RWPE2 (cell line): ENCODE measurements around the gene ADAD2.
A peak's percentile ranks its signal among the peaks of the same experiment; 100 is the strongest.

Experiments used
- ATAC-seq: fragments of 200-7000 bp; cut with Tn5 transposase; 3 replicates; pipeline ENCODE4 v1.9.1; 2021; ENCODE audit warnings: low read depth
- DNase-seq: peaks from one replicate; pipeline ENCODE4 v3.0.0-alpha.2; 2020; ENCODE audit warnings: low spot score
- H3K27ac ChIP-seq: fragments of 450-650 bp; 2 replicates; pipeline ENCODE4 v1.5.1; 2017; ENCODE audit warnings: mild to moderate bottlenecking; ENCODE audit not compliant: poor library complexity, severe bottlenecking
- H3K27me3 ChIP-seq: fragments of 250-450 bp; sonication (Bioruptor Pico); 2 replicates; pipeline ENCODE4 v1.5.1; 2021; ENCODE audit warnings: mild to moderate bottlenecking, moderate library complexity; ENCODE audit not compliant: insufficient read depth, poor library complexity, severe bottlenecking
- H3K36me3 ChIP-seq: fragments of 250-450 bp; sonication (Bioruptor Pico); 2 replicates; pipeline ENCODE4 v1.5.1; 2020; ENCODE audit warnings: low read depth, mild to moderate bottlenecking, moderate library complexity
- H3K4me1 ChIP-seq: fragments of 250-450 bp; sonication (Bioruptor Pico); 2 replicates; pipeline ENCODE4 v1.5.1; 2021; ENCODE audit warnings: mild to moderate bottlenecking, moderate library complexity; ENCODE audit not compliant: insufficient read depth, poor library complexity, severe bottlenecking
- H3K4me3 ChIP-seq: fragments of 250-450 bp; sonication (Bioruptor Pico); 2 replicates; pipeline ENCODE4 v1.5.1; 2021; ENCODE audit warnings: mild to moderate bottlenecking, moderate library complexity; ENCODE audit not compliant: severe bottlenecking
- H3K9me3 ChIP-seq: fragments of 250-450 bp; sonication (Bioruptor Pico); 2 replicates; pipeline ENCODE4 v1.5.1; 2021; ENCODE audit warnings: mild to moderate bottlenecking, moderate library complexity; ENCODE audit not compliant: severe bottlenecking
- TF ChIP-seq, protein P1 (sequence below): fragments of 450-650 bp; IDR thresholded peaks from one replicate; pipeline ENCODE4 v1.5.1; 2017; ENCODE audit warnings: mild to moderate bottlenecking, moderate library complexity; ENCODE audit not compliant: poor library complexity, severe bottlenecking

ADAD2 gene

DNA sequence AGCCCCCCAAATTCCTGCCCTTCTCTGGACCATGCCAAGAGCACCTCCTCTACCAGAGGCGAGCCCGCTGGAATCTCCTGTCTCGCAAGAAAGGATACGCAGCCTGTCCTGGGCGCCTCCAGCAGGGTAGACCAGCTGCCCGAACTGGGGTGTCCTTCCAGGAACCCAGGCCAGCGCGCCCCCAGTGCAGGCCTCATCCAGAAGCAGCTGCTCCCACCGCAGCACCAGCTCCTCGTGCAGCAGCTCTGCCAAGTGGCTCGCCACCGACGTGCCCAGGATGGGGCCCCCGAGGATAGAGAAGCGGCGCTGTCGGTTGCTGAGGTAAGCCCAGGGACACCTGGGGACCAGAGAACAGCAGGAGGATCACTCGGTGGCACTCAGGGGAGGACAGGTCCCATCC is 8.9 kb upstream of the ADAD2 start:
- no peak for ATAC-seq
- no peaks in the 10 kb centered on the region for H3K27me3 ChIP-seq
- H3K4me1 ChIP-seq, result peaks cover 6% of the 10 kb centered on the region
- no peak overlapping the region for H3K4me3 ChIP-seq
- H3K36me3 ChIP-seq, result peaks cover 46% of the 10 kb centered on the region
- TF ChIP-seq, protein P1, sequence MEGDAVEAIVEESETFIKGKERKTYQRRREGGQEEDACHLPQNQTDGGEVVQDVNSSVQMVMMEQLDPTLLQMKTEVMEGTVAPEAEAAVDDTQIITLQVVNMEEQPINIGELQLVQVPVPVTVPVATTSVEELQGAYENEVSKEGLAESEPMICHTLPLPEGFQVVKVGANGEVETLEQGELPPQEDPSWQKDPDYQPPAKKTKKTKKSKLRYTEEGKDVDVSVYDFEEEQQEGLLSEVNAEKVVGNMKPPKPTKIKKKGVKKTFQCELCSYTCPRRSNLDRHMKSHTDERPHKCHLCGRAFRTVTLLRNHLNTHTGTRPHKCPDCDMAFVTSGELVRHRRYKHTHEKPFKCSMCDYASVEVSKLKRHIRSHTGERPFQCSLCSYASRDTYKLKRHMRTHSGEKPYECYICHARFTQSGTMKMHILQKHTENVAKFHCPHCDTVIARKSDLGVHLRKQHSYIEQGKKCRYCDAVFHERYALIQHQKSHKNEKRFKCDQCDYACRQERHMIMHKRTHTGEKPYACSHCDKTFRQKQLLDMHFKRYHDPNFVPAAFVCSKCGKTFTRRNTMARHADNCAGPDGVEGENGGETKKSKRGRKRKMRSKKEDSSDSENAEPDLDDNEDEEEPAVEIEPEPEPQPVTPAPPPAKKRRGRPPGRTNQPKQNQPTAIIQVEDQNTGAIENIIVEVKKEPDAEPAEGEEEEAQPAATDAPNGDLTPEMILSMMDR, result no peak
- H3K9me3 ChIP-seq, result no peaks in the 10 kb centered on the region
- no peak overlapping the region for H3K27ac ChIP-seq
- DNase-seq, result no peak

- H3K4me3 ChIP-seq, result no peak overlapping the region
- H3K9me3 ChIP-seq, result no peaks in the 10 kb centered on the region
- H3K27ac ChIP-seq, result no peak overlapping the region
- H3K36me3 ChIP-seq, result peaks cover 42% of the 10 kb centered on the region
- no peaks in the 10 kb centered on the region for H3K4me1 ChIP-seq
- ATAC-seq, result no peak
- no peaks in the 10 kb centered on the region for H3K27me3 ChIP-seq
- DNase-seq, result no peak
- TF ChIP-seq, protein P1, result no peak
Observed at GRCh38 chr16:84182680-84183571, 8.0 kb upstream of the ADAD2 start.

DNA sequence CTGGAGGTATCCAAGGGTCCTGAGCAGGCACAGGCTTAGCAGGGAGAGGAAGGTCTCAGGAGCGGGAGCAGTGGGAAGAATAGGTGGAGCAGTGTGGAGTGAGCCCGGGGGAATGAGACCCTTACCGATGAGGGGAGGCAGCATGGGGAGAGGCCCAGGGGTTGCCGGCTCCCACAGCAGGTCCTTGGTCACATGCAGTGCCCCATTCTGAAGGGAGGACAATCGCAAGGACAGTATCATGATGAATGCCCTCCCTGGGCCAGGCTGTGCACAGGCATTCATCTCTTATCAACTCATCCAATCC is 7.4 kb upstream of the ADAD2 start:
- TF ChIP-seq, protein P1, result no peak
- DNase-seq (no peak), ATAC-seq (no peak)
- H3K27ac ChIP-seq, result no peak overlapping the region
- no peak overlapping the region for H3K4me3 ChIP-seq
- H3K4me1 ChIP-seq, result no peaks in the 10 kb centered on the region
- no peaks in the 10 kb centered on the region for H3K27me3 ChIP-seq
- H3K36me3 ChIP-seq, result peaks cover 37% of the 10 kb centered on the region
- H3K9me3 ChIP-seq, result no peaks in the 10 kb centered on the region

DNA sequence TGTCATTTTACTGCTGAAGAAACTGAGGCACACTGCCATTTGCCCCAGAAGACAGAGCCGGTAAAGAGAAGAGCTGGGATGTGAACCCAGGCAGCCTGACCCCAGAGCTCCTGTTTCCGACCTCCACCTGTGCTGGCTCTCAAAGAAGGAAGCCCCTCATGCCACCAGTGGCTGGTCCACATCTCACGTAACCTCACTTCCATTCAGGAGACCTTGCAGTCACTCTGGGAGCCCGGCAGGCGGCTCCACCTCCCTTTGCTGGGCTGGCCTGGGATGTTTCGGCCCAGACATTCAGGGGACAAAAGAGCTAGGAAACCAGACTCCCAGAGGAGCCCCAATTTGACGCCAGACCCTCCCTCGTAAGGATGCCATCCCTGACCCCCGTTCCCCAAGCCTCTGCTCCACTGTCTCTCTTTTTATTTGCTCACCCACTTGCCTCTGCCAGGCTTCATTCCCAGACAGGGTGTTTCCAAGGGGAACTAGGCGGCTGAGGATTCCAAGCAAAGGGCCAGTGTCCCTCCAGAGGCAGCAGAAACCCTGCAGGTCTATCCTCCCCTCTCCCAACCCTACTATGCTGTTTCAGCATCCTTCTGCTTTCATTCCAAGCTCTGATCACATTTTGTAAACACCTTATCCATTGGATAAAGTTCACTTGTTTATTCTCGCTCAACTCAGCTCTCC is 6.9 kb upstream of the ADAD2 start:
- no peak for DNase-seq
- TF ChIP-seq, protein P1, result peak; percentile 31
- ATAC-seq, result no peak

DNA sequence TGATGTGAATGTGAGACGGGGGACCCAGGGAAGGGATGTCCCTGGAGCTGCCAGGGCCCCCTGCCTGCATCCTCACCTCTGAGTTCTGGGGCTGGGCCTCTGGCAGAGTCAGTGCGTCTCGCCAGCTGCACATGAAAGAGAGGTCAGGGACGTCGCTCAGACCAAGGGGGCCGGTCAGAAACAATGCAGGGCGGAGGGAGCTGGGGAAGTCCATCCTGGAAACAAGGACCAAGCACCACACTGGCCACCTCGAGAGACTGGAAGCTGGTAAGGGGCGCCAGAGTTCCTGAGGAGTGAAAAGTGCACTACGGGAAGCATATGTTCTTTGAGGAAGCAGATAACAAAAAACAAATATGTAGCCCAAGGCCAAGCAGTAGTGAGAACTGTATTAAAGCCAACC is 6.2 kb upstream of the ADAD2 start:
- Histone ChIP-seq H3K9me3 (no peaks in the 10 kb centered on the region), H3K27me3 (no peaks in the 10 kb centered on the region), H3K4me3 (no peak overlapping the region), H3K36me3 (peaks cover 32% of the 10 kb centered on the region), H3K27ac (no peak overlapping the region), H3K4me1 (no peaks in the 10 kb centered on the region)
- no peak for DNase-seq
- ATAC-seq, result no peak
- TF ChIP-seq, protein P1, result no peak

More for the DNA sequence above, 6.9 kb upstream of the ADAD2 start:
- no peak overlapping the region for H3K4me3 ChIP-seq
- no peaks in the 10 kb centered on the region for H3K9me3 ChIP-seq
- H3K27me3 ChIP-seq, result no peaks in the 10 kb centered on the region
- H3K36me3 ChIP-seq, result peaks cover 37% of the 10 kb centered on the region
- no peak overlapping the region for H3K27ac ChIP-seq
- no peaks in the 10 kb centered on the region for H3K4me1 ChIP-seq
